B cell (primary cell): ENCODE results near the gene SLCO3A1.

ENCODE experiments used
- EZH2 ChIP-seq: IDR thresholded peaks from 2 replicates; pipeline ENCODE4 v1.6.1; 2012; ENCODE audit warnings: borderline replicate concordance, low read depth, mild to moderate bottlenecking, moderate library complexity, low read length; ENCODE audit not compliant: insufficient read depth, poor library complexity, severe bottlenecking
- TF ChIP-seq, protein P1 (sequence below): fragments of 200-600 bp; IDR thresholded peaks from one replicate; pipeline ENCODE4 v1.8.0; 2022; ENCODE audit warnings: antibody characterized with exemption, mild to moderate bottlenecking

DNA sequence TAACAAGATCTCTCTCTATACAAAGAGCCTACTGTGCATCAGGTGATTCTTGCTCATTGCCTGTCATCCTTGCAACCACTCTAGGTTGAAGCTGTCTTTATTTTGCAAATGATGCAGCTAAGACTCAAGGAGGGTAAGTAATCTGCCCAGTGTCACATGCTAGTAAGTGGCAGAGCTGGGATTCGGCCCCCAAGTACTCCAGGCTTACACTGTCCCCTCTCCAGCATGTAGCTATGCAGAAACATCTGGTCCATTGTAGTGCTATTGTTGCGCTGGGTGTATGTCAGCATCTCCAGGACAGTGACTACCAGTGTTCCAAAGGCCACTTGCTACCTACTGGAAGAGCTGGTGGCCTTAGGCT lies 248.9 kb downstream of the SLCO3A1 start:
- TF ChIP-seq, protein P1, sequence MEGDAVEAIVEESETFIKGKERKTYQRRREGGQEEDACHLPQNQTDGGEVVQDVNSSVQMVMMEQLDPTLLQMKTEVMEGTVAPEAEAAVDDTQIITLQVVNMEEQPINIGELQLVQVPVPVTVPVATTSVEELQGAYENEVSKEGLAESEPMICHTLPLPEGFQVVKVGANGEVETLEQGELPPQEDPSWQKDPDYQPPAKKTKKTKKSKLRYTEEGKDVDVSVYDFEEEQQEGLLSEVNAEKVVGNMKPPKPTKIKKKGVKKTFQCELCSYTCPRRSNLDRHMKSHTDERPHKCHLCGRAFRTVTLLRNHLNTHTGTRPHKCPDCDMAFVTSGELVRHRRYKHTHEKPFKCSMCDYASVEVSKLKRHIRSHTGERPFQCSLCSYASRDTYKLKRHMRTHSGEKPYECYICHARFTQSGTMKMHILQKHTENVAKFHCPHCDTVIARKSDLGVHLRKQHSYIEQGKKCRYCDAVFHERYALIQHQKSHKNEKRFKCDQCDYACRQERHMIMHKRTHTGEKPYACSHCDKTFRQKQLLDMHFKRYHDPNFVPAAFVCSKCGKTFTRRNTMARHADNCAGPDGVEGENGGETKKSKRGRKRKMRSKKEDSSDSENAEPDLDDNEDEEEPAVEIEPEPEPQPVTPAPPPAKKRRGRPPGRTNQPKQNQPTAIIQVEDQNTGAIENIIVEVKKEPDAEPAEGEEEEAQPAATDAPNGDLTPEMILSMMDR, result no peak
- TF ChIP-seq EZH2, result no peak
